B cell (primary cell): ENCODE results near the gene ING5. TPM values are rescaled to one million over a fixed set of nuclear protein-coding genes. Genes with fewer than 3 reads are reported as not detected.
"Not testable (repeated sequence)": the region's sequence is repeated elsewhere in the genome, so short reads cannot be mapped to it uniquely, and the experiment has no call there.

Source experiments
- ATAC-seq: fragments of 200-7000 bp; cut with Tn5 transposase; one replicate; pipeline ENCODE4 v1.10.0; 2021; ENCODE audit warnings: low read depth, mild to moderate bottlenecking, moderate number of reproducible peaks, moderate library complexity
- CTCF ChIA-PET: fragments of 350-600 bp; sonication (Branson Sonifier 250); formaldehyde crosslinking; loops from one replicate; lab custom pipeline; 2021; ENCODE audit warnings: antibody characterized with exemption, inconsistent platforms; lab: Charles Lee
- POLR2A ChIA-PET: fragments of 350-600 bp; sonication (Branson Sonifier 250); formaldehyde crosslinking; loops from one replicate; lab custom pipeline; 2021; ENCODE audit warnings: antibody characterized with exemption; lab: Charles Lee
- DNase-seq: peaks from one replicate; pipeline ENCODE4 v3.0.0; 2013
- H2AFZ ChIP-seq: 2 replicates; pipeline ENCODE4 v1.6.1; 2012; ENCODE audit warnings: mild to moderate bottlenecking, low read depth, low read length; ENCODE audit not compliant: insufficient read depth, poor library complexity, severe bottlenecking
- H3K27ac ChIP-seq, 2 donors: 1 replicate in 1 of 2; 2 replicates in 1 of 2; pipeline ENCODE4 v1.5.1; 2012 to 2013; ENCODE audit warnings: low read length in 2 of 2, mild to moderate bottlenecking in 2 of 2, moderate library complexity in 1 of 2
- H3K27me3 ChIP-seq, 4 experiments: fragments of 200-600 bp in 1 of 4; sonication (generic) in 1 of 4; replicated peaks in 1 of 4; 1 replicate in 2 of 4; 2 replicates in 2 of 4; pipeline versions ENCODE4 v1.6.1 to v1.7.0; 2013 to 2016; ENCODE audit warnings: low read length in 3 of 4, mild to moderate bottlenecking in 2 of 4, mixed read lengths in 1 of 4, moderate library complexity in 1 of 4; ENCODE audit not compliant: insufficient read depth in 4 of 4, control insufficient read depth in 3 of 4; ENCODE audit errors: control extremely low read depth in 1 of 4
- H3K36me3 ChIP-seq, 2 experiments: replicated peaks in 1 of 2; 1 replicate in 1 of 2; 2 replicates in 1 of 2; pipeline versions ENCODE4 v1.6.1 to v1.7.1; 2013; ENCODE audit warnings: low read length in 1 of 2; ENCODE audit not compliant: insufficient read depth in 2 of 2, control insufficient read depth in 1 of 2; ENCODE audit errors: control extremely low read depth in 1 of 2, extremely low read depth in 1 of 2
- H3K4me1 ChIP-seq, 2 donors: fragments of 200-600 bp in 1 of 2; sonication (generic) in 1 of 2; 1 replicate in 1 of 2; 2 replicates in 1 of 2; pipeline versions ENCODE4 v1.5.1 to v1.6.1; 2013 to 2017; ENCODE audit warnings: low read length in 2 of 2; ENCODE audit not compliant: control insufficient read depth in 2 of 2, insufficient read depth in 2 of 2
- H3K4me2 ChIP-seq: replicated peaks from 2 replicates; pipeline ENCODE3; 2012; ENCODE audit warnings: mild to moderate bottlenecking, low read depth, low read length; ENCODE audit not compliant: poor library complexity, severe bottlenecking
- H3K4me3 ChIP-seq, 5 experiments: fragments of 200-600 bp in 1 of 5; sonication (generic) in 1 of 5; 1 replicate in 3 of 5; 2 replicates in 2 of 5; pipeline versions ENCODE4 v1.5.1 to v1.7.0; 2011 to 2016; ENCODE audit warnings: low read length in 4 of 5, mild to moderate bottlenecking in 4 of 5, low read depth in 2 of 5, control low read depth in 1 of 5, moderate library complexity in 1 of 5; ENCODE audit not compliant: insufficient read depth in 1 of 5; ENCODE audit errors: control extremely low read depth in 1 of 5, extremely low read depth in 1 of 5
- H3K79me2 ChIP-seq: fragments of 200-600 bp; sonication (generic); one replicate; pipeline ENCODE4 v1.6.0; 2016; ENCODE audit warnings: low read length; ENCODE audit not compliant: control insufficient read depth, insufficient read depth
- H3K9ac ChIP-seq: fragments of 200-600 bp; sonication (generic); 2 replicates; pipeline ENCODE4 v1.6.1; 2017; ENCODE audit warnings: mild to moderate bottlenecking, low read length, moderate library complexity
- H3K9me3 ChIP-seq, 3 donors: one replicate each; pipeline versions ENCODE4 v1.6.1 to v1.7.1; 2013; ENCODE audit warnings: low read length in 2 of 3; ENCODE audit not compliant: control insufficient read depth in 2 of 3, insufficient read depth in 1 of 3; ENCODE audit errors: control extremely low read depth in 1 of 3
- H4K20me1 ChIP-seq: 2 replicates; pipeline ENCODE4 v1.6.0; 2012; ENCODE audit warnings: mild to moderate bottlenecking, low read length; ENCODE audit not compliant: insufficient read depth, control insufficient read depth, poor library complexity, severe bottlenecking
- H3K27ac Mint-ChIP-seq: one replicate; pipeline ENCODE4 v1.8.0; 2021; ENCODE audit warnings: mixed read lengths
- H3K27me3 Mint-ChIP-seq: one replicate; pipeline ENCODE4 v1.8.0; 2021; ENCODE audit warnings: mixed read lengths
- H3K4me1 Mint-ChIP-seq: one replicate; pipeline ENCODE4 v1.8.0; 2021; ENCODE audit warnings: mixed read lengths
- H3K4me3 Mint-ChIP-seq: one replicate; pipeline ENCODE4 v1.8.0; 2021; ENCODE audit warnings: mixed read lengths
- H3K9me3 Mint-ChIP-seq: one replicate; pipeline ENCODE4 v1.8.0; 2022; ENCODE audit warnings: mixed read lengths; ENCODE audit not compliant: insufficient read depth
- CTCF ChIP-seq: fragments of 200-600 bp; IDR thresholded peaks from one replicate; pipeline ENCODE4 v1.8.0; 2022; ENCODE audit warnings: antibody characterized with exemption, mild to moderate bottlenecking
- EZH2 ChIP-seq: IDR thresholded peaks from 2 replicates; pipeline ENCODE4 v1.6.1; 2012; ENCODE audit warnings: borderline replicate concordance, low read depth, mild to moderate bottlenecking, moderate library complexity, low read length; ENCODE audit not compliant: insufficient read depth, poor library complexity, severe bottlenecking
- WGBS: methylation state at CpG from one replicate; pipeline ENCODE4 v1.1.5; 2013; ENCODE audit warnings: missing lambda C conversion rate; ENCODE audit not compliant: insufficient coverage; 5-methylcytosine and 5-hydroxymethylcytosine counted together
- intact Hi-C: fragments of 100-400 bp; cut with micrococcal nuclease; formaldehyde crosslinking; loops from one replicate; pipeline ENCODE4 v1.10.0; 2022
- polyA plus RNA-seq: library from polyadenylated mRNA; depleted of rRNA; stranded (reverse); fragments of >200 nt; gene quantifications from 2 replicates; pipeline ENCODE4 v1.2.3, GENCODE V29; 2012
- total RNA-seq, 2 donors: library from RNA; stranded (reverse); fragments of 120-200 nt in 1 of 2; gene quantifications; 1 replicate in 1 of 2; 2 replicates in 1 of 2; pipeline versions ENCODE4 v1.2.3 to v1.2.4, GENCODE V29; 2013 to 2022

Gene ING5
- total and polyA plus RNA-seq, 2 donors (not counting 1 experiment from before 2014, with no cell fraction given), result 70.7 to 82.9 TPM

- H4K20me1 ChIP-seq, result no peaks in the 10 kb centered on the region
- DNase-seq, result no peak
- no peak overlapping the region for H3K9ac ChIP-seq
- peaks cover 0 to 11% of the 10 kb centered on the region in 2 experiments for H3K36me3 ChIP-seq
- POLR2A ChIA-PET, result no interaction called here
- H3K9me3 ChIP-seq, result peaks cover 0 to 13% (median 0%) of the 10 kb centered on the region in 3 donors
- 73% methylated on average over 4 of the region's 10 CpGs for WGBS
- Mint-ChIP-seq H3K4me3 (no peak overlapping the region), H3K4me1 (peaks cover 10% of the 10 kb centered on the region), H3K27me3 (no peaks in the 10 kb centered on the region), H3K27ac (no peak overlapping the region), H3K9me3 (no peaks in the 10 kb centered on the region)
- intact Hi-C loops, result no loop called here
- peaks cover 0 to 3% of the 10 kb centered on the region in 2 donors for H3K4me1 ChIP-seq
- peaks cover 4% of the 10 kb centered on the region for H3K79me2 ChIP-seq
- CTCF ChIA-PET, result interaction anchor here (1.0 kb wide), 1 partner anchor 97 kb away, joined by 3 read pairs; no protein-coding TSS in a partner anchor
- no peak overlapping the region for H3K27ac ChIP-seq
- H3K27me3 ChIP-seq, result no peaks in the 10 kb centered on the region
- no peak overlapping the region for H3K4me3 ChIP-seq
- no peak overlapping the region for H2AFZ ChIP-seq
- H3K4me2 ChIP-seq, result no peak overlapping the region
- ATAC-seq, result no peak
- TF ChIP-seq CTCF (no peak), EZH2 (no peak)
These were observed 39.2 kb downstream of the ING5 start for GRCh38 chr2:241741016-241741415.

GRCh38 chr2:241742320-241742939 is 40.6 kb downstream of the ING5 start:
- H3K9me3 ChIP-seq, result peaks cover 0 to 13% (median 0%) of the 10 kb centered on the region in 3 donors
- Mint-ChIP-seq H3K27ac (no peak overlapping the region), H3K4me1 (peaks cover 5% of the 10 kb centered on the region), H3K9me3 (no peaks in the 10 kb centered on the region), H3K4me3 (no peak overlapping the region), H3K27me3 (no peaks in the 10 kb centered on the region)
- TF ChIP-seq CTCF, result no peak
- TF ChIP-seq EZH2, result no peak
- POLR2A ChIA-PET, result no interaction called here
- H3K4me1 ChIP-seq, result peaks cover 0 to 3% of the 10 kb centered on the region in 2 donors
- 98% methylated on average over 20 of the region's 28 CpGs for WGBS
- CTCF ChIA-PET, result no interaction called here
- H3K27me3 ChIP-seq, result no peaks in the 10 kb centered on the region
- H3K4me3 ChIP-seq, result no peak overlapping the region
- H3K27ac ChIP-seq, result peak overlapping the region in 1 of 2 donors; percentile 56
- no peaks in the 10 kb centered on the region for H4K20me1 ChIP-seq
- intact Hi-C loops, result no loop called here
- no peak for ATAC-seq
- peaks cover 0 to 11% of the 10 kb centered on the region in 2 experiments for H3K36me3 ChIP-seq
- no peak for DNase-seq
- H2AFZ ChIP-seq, result no peak overlapping the region
- H3K4me2 ChIP-seq, result no peak overlapping the region
- H3K9ac ChIP-seq, result no peak overlapping the region
- H3K79me2 ChIP-seq, result peaks cover 4% of the 10 kb centered on the region

GRCh38 chr2:241743008-241743407 is 41.2 kb downstream of the ING5 start:
- H3K4me3 ChIP-seq, CTCF ChIA-PET, H3K4me3 Mint-ChIP-seq, H3K4me1 Mint-ChIP-seq, intact Hi-C loops, H3K27me3 Mint-ChIP-seq, H4K20me1 ChIP-seq, H3K27me3 ChIP-seq, H3K4me1 ChIP-seq, H2AFZ ChIP-seq, H3K27ac Mint-ChIP-seq, H3K79me2 ChIP-seq, POLR2A ChIA-PET, DNase-seq, ATAC-seq, H3K9ac ChIP-seq, H3K9me3 Mint-ChIP-seq, H3K4me2 ChIP-seq: not testable (repeated sequence)
- peaks cover 0 to 13% (median 0%) of the 10 kb centered on the region in 3 donors for H3K9me3 ChIP-seq
- H3K27ac ChIP-seq, result peak overlapping the region in 1 of 2 donors; percentile 56
- peaks cover 0 to 11% of the 10 kb centered on the region in 2 experiments for H3K36me3 ChIP-seq
- 89% methylated on average over 9 of the region's 15 CpGs for whole genome bisulfite sequencing
